B cell (primary cell): ENCODE measurements around the gene ADGRD1. TPM values are rescaled to one million over a fixed set of nuclear protein-coding genes. Genes with fewer than 3 reads are reported as not detected.

ENCODE experiments used
- ATAC-seq: fragments of 200-7000 bp; cut with Tn5 transposase; one replicate; pipeline ENCODE4 v1.10.0; 2021; ENCODE audit warnings: low read depth, mild to moderate bottlenecking, moderate number of reproducible peaks, moderate library complexity
- CTCF ChIA-PET: fragments of 350-600 bp; sonication (Branson Sonifier 250); formaldehyde crosslinking; loops from one replicate; lab custom pipeline; 2021; ENCODE audit warnings: antibody characterized with exemption, inconsistent platforms; lab: Charles Lee
- POLR2A ChIA-PET: fragments of 350-600 bp; sonication (Branson Sonifier 250); formaldehyde crosslinking; loops from one replicate; lab custom pipeline; 2021; ENCODE audit warnings: antibody characterized with exemption; lab: Charles Lee
- DNase-seq: peaks from one replicate; pipeline ENCODE4 v3.0.0; 2013
- H2AFZ ChIP-seq: 2 replicates; pipeline ENCODE4 v1.6.1; 2012; ENCODE audit warnings: mild to moderate bottlenecking, low read depth, low read length; ENCODE audit not compliant: insufficient read depth, poor library complexity, severe bottlenecking
- H3K27ac ChIP-seq, 2 donors: 1 replicate in 1 of 2; 2 replicates in 1 of 2; pipeline ENCODE4 v1.5.1; 2012 to 2013; ENCODE audit warnings: low read length in 2 of 2, mild to moderate bottlenecking in 2 of 2, moderate library complexity in 1 of 2
- H3K27me3 ChIP-seq, 4 experiments: fragments of 200-600 bp in 1 of 4; sonication (generic) in 1 of 4; replicated peaks in 1 of 4; 1 replicate in 2 of 4; 2 replicates in 2 of 4; pipeline versions ENCODE4 v1.6.1 to v1.7.0; 2013 to 2016; ENCODE audit warnings: low read length in 3 of 4, mild to moderate bottlenecking in 2 of 4, mixed read lengths in 1 of 4, moderate library complexity in 1 of 4; ENCODE audit not compliant: insufficient read depth in 4 of 4, control insufficient read depth in 3 of 4; ENCODE audit errors: control extremely low read depth in 1 of 4
- H3K36me3 ChIP-seq, 2 experiments: replicated peaks in 1 of 2; 1 replicate in 1 of 2; 2 replicates in 1 of 2; pipeline versions ENCODE4 v1.6.1 to v1.7.1; 2013; ENCODE audit warnings: low read length in 1 of 2; ENCODE audit not compliant: insufficient read depth in 2 of 2, control insufficient read depth in 1 of 2; ENCODE audit errors: control extremely low read depth in 1 of 2, extremely low read depth in 1 of 2
- H3K4me1 ChIP-seq, 2 donors: fragments of 200-600 bp in 1 of 2; sonication (generic) in 1 of 2; 1 replicate in 1 of 2; 2 replicates in 1 of 2; pipeline versions ENCODE4 v1.5.1 to v1.6.1; 2013 to 2017; ENCODE audit warnings: low read length in 2 of 2; ENCODE audit not compliant: control insufficient read depth in 2 of 2, insufficient read depth in 2 of 2
- H3K4me2 ChIP-seq: replicated peaks from 2 replicates; pipeline ENCODE3; 2012; ENCODE audit warnings: mild to moderate bottlenecking, low read depth, low read length; ENCODE audit not compliant: poor library complexity, severe bottlenecking
- H3K4me3 ChIP-seq, 5 experiments: fragments of 200-600 bp in 1 of 5; sonication (generic) in 1 of 5; 1 replicate in 3 of 5; 2 replicates in 2 of 5; pipeline versions ENCODE4 v1.5.1 to v1.7.0; 2011 to 2016; ENCODE audit warnings: low read length in 4 of 5, mild to moderate bottlenecking in 4 of 5, low read depth in 2 of 5, control low read depth in 1 of 5, moderate library complexity in 1 of 5; ENCODE audit not compliant: insufficient read depth in 1 of 5; ENCODE audit errors: control extremely low read depth in 1 of 5, extremely low read depth in 1 of 5
- H3K79me2 ChIP-seq: fragments of 200-600 bp; sonication (generic); one replicate; pipeline ENCODE4 v1.6.0; 2016; ENCODE audit warnings: low read length; ENCODE audit not compliant: control insufficient read depth, insufficient read depth
- H3K9ac ChIP-seq: fragments of 200-600 bp; sonication (generic); 2 replicates; pipeline ENCODE4 v1.6.1; 2017; ENCODE audit warnings: mild to moderate bottlenecking, low read length, moderate library complexity
- H3K9me3 ChIP-seq, 3 donors: one replicate each; pipeline versions ENCODE4 v1.6.1 to v1.7.1; 2013; ENCODE audit warnings: low read length in 2 of 3; ENCODE audit not compliant: control insufficient read depth in 2 of 3, insufficient read depth in 1 of 3; ENCODE audit errors: control extremely low read depth in 1 of 3
- H4K20me1 ChIP-seq: 2 replicates; pipeline ENCODE4 v1.6.0; 2012; ENCODE audit warnings: mild to moderate bottlenecking, low read length; ENCODE audit not compliant: insufficient read depth, control insufficient read depth, poor library complexity, severe bottlenecking
- H3K27ac Mint-ChIP-seq: one replicate; pipeline ENCODE4 v1.8.0; 2021; ENCODE audit warnings: mixed read lengths
- H3K27me3 Mint-ChIP-seq: one replicate; pipeline ENCODE4 v1.8.0; 2021; ENCODE audit warnings: mixed read lengths
- H3K4me1 Mint-ChIP-seq: one replicate; pipeline ENCODE4 v1.8.0; 2021; ENCODE audit warnings: mixed read lengths
- H3K4me3 Mint-ChIP-seq: one replicate; pipeline ENCODE4 v1.8.0; 2021; ENCODE audit warnings: mixed read lengths
- H3K9me3 Mint-ChIP-seq: one replicate; pipeline ENCODE4 v1.8.0; 2022; ENCODE audit warnings: mixed read lengths; ENCODE audit not compliant: insufficient read depth
- CTCF ChIP-seq: fragments of 200-600 bp; IDR thresholded peaks from one replicate; pipeline ENCODE4 v1.8.0; 2022; ENCODE audit warnings: antibody characterized with exemption, mild to moderate bottlenecking
- EZH2 ChIP-seq: IDR thresholded peaks from 2 replicates; pipeline ENCODE4 v1.6.1; 2012; ENCODE audit warnings: borderline replicate concordance, low read depth, mild to moderate bottlenecking, moderate library complexity, low read length; ENCODE audit not compliant: insufficient read depth, poor library complexity, severe bottlenecking
- WGBS: methylation state at CpG from one replicate; pipeline ENCODE4 v1.1.5; 2013; ENCODE audit warnings: missing lambda C conversion rate; ENCODE audit not compliant: insufficient coverage; 5-methylcytosine and 5-hydroxymethylcytosine counted together
- intact Hi-C: fragments of 100-400 bp; cut with micrococcal nuclease; formaldehyde crosslinking; loops from one replicate; pipeline ENCODE4 v1.10.0; 2022
- polyA plus RNA-seq: library from polyadenylated mRNA; depleted of rRNA; stranded (reverse); fragments of >200 nt; gene quantifications from 2 replicates; pipeline ENCODE4 v1.2.3, GENCODE V29; 2012
- total RNA-seq, 2 donors: library from RNA; stranded (reverse); fragments of 120-200 nt in 1 of 2; gene quantifications; 1 replicate in 1 of 2; 2 replicates in 1 of 2; pipeline versions ENCODE4 v1.2.3 to v1.2.4, GENCODE V29; 2013 to 2022

ADGRD1 gene
- total and polyA plus RNA-seq, 2 donors (not counting 1 experiment from before 2014, with no cell fraction given) = 1.1 to 2.2 TPM

- no peak overlapping the region for H3K4me3 ChIP-seq
- peaks cover 0 to 7% (median 0%) of the 10 kb centered on the region in 4 experiments for H3K27me3 ChIP-seq
- no peak overlapping the region for H2AFZ ChIP-seq
- no peaks in the 10 kb centered on the region for H3K36me3 ChIP-seq
- H4K20me1 ChIP-seq = no peaks in the 10 kb centered on the region
- H3K79me2 ChIP-seq = no peaks in the 10 kb centered on the region
- no peak overlapping the region for H3K9ac ChIP-seq
- H3K4me1 Mint-ChIP-seq = no peaks in the 10 kb centered on the region
- H3K4me2 ChIP-seq = no peak overlapping the region
- no peaks in the 10 kb centered on the region for H3K27me3 Mint-ChIP-seq
- intact Hi-C loops = no loop called here
- H3K9me3 Mint-ChIP-seq = no peaks in the 10 kb centered on the region
- DNase-seq = no peak
- H3K9me3 ChIP-seq = peaks cover 0 to 3% (median 0%) of the 10 kb centered on the region in 3 donors
- 96% methylated on average over 29 of the region's 30 CpGs for WGBS
- TF ChIP-seq EZH2 (no peak), CTCF (no peak)
- POLR2A ChIA-PET = no interaction called here
- ATAC-seq = no peak
- CTCF ChIA-PET = interaction anchor here (0.9 to 7.6 kb wide), 3 partner anchors 26 to 215 kb away, joined by 3 to 102 read pairs (median 18); no protein-coding TSS in a partner anchor
- peaks cover 0 to 3% of the 10 kb centered on the region in 2 donors for H3K4me1 ChIP-seq
- H3K27ac Mint-ChIP-seq = no peak overlapping the region
- H3K4me3 Mint-ChIP-seq = no peak overlapping the region
- H3K27ac ChIP-seq = no peak overlapping the region
These were observed 176.7 kb downstream of the ADGRD1 start for GRCh38 chr12:131130311-131130911.

- H3K27me3 ChIP-seq = peaks cover 0 to 7% (median 0%) of the 10 kb centered on the region in 4 experiments
- H3K4me1 Mint-ChIP-seq = no peaks in the 10 kb centered on the region
- DNase-seq (no peak), ATAC-seq (no peak)
- no peak overlapping the region for H3K4me2 ChIP-seq
- no peaks in the 10 kb centered on the region for H3K79me2 ChIP-seq
- intact Hi-C loops = no loop called here
- no peaks in the 10 kb centered on the region for H4K20me1 ChIP-seq
- H3K4me1 ChIP-seq = peaks cover 0 to 3% of the 10 kb centered on the region in 2 donors
- H3K27ac Mint-ChIP-seq = no peak overlapping the region
- ChIA-PET CTCF (interaction anchor here (0.9 to 7.6 kb wide), 9 partner anchors 10 to 699 kb away, joined by 3 to 102 read pairs (median 10); no protein-coding TSS in a partner anchor), POLR2A (no interaction called here)
- WGBS = 92% methylated on average over 19 of the region's 20 CpGs
- TF ChIP-seq CTCF = no peak
- TF ChIP-seq EZH2 = no peak
- H2AFZ ChIP-seq = no peak overlapping the region
- H3K4me3 ChIP-seq = no peak overlapping the region
- no peaks in the 10 kb centered on the region for H3K36me3 ChIP-seq
- no peak overlapping the region for H3K27ac ChIP-seq
- peaks cover 0 to 3% (median 0%) of the 10 kb centered on the region in 3 donors for H3K9me3 ChIP-seq
- no peaks in the 10 kb centered on the region for H3K27me3 Mint-ChIP-seq
- H3K9me3 Mint-ChIP-seq = no peaks in the 10 kb centered on the region
- no peak overlapping the region for H3K4me3 Mint-ChIP-seq
- H3K9ac ChIP-seq = no peak overlapping the region
These were observed 177.5 kb downstream of the ADGRD1 start for GRCh38 chr12:131131077-131131807.
